ENCODE measurements around the gene MSH2.

- TF ChIP-seq, protein P1, sequence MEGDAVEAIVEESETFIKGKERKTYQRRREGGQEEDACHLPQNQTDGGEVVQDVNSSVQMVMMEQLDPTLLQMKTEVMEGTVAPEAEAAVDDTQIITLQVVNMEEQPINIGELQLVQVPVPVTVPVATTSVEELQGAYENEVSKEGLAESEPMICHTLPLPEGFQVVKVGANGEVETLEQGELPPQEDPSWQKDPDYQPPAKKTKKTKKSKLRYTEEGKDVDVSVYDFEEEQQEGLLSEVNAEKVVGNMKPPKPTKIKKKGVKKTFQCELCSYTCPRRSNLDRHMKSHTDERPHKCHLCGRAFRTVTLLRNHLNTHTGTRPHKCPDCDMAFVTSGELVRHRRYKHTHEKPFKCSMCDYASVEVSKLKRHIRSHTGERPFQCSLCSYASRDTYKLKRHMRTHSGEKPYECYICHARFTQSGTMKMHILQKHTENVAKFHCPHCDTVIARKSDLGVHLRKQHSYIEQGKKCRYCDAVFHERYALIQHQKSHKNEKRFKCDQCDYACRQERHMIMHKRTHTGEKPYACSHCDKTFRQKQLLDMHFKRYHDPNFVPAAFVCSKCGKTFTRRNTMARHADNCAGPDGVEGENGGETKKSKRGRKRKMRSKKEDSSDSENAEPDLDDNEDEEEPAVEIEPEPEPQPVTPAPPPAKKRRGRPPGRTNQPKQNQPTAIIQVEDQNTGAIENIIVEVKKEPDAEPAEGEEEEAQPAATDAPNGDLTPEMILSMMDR (IDR thresholded peaks at IDR 0.05; ENCODE audit: extremely low read depth in 1 of 2, insufficient read depth in 1 of 2, low read depth in 1 of 2, low read length in 2 of 2): no peak
- TF ChIP-seq EZH2 (IDR thresholded peaks at IDR 0.05; ENCODE audit: borderline replicate concordance, low read depth, low read length, severe bottlenecking) (no peak), POLR2AphosphoS5 (IDR thresholded peaks at IDR 0.05; ENCODE audit: insufficient read depth, low read depth, low read length) (no peak), FOS (IDR thresholded peaks at IDR 0.05; ENCODE audit: borderline replicate concordance, insufficient read depth, low read length) (no peak), GATA2 (IDR thresholded peaks at IDR 0.05; ENCODE audit: insufficient read depth, insufficient read length, low read depth, low read length) (no peak), POLR2A (IDR thresholded peaks at IDR 0.05; ENCODE audit: low read depth, low read length) (no peak), JUN (IDR thresholded peaks at IDR 0.05; ENCODE audit: borderline replicate concordance, insufficient read depth, insufficient read length, low read depth) (no peak), MYC (IDR thresholded peaks at IDR 0.05; ENCODE audit: low read depth, low read length) (no peak)
- TF ChIP-seq, protein P2, sequence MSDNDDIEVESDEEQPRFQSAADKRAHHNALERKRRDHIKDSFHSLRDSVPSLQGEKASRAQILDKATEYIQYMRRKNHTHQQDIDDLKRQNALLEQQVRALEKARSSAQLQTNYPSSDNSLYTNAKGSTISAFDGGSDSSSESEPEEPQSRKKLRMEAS (IDR thresholded peaks at IDR 0.05; ENCODE audit: insufficient read depth, insufficient read length): no peak
Observed at GRCh38 chr2:47493317-47494035, 90.5 kb downstream of the MSH2 start.
